ENCODE results near the gene SUSD5.

Gene SUSD5

GRCh38 chr3:33218446-33219174 lies at the start of gene SUSD5:
TSS of gene SUSD5 (minus strand) at chr3:33218810. CDS start at chr3:33218797, 13 bp downstream.
- no peak for DNase-seq

- DNase-seq = no peak
Measured at GRCh38 chr3:33260104-33260503, 41.5 kb upstream of the SUSD5 start.

GRCh38 chr3:33256249-33256648 lies 37.6 kb upstream of the SUSD5 start:
- DNase-seq = no peak

GRCh38 chr3:33250712-33251111 lies 32.1 kb upstream of the SUSD5 start:
- DNase-seq = no peak

GRCh38 chr3:33246786-33247185 lies 28.2 kb upstream of the SUSD5 start:
- no peak for DNase-seq

- DNase-seq = no peak
Measured at GRCh38 chr3:33240261-33240660, 21.7 kb upstream of the SUSD5 start.

GRCh38 chr3:33238923-33239322 lies 20.3 kb upstream of the SUSD5 start:
- DNase-seq = no peak

- DNase-seq = no peak
Measured at GRCh38 chr3:33237439-33237838, 18.8 kb upstream of the SUSD5 start.

GRCh38 chr3:33236005-33236404 lies 17.4 kb upstream of the SUSD5 start:
- no peak for DNase-seq

- no peak for DNase-seq
Measured at GRCh38 chr3:33233884-33234283, 15.3 kb upstream of the SUSD5 start.

GRCh38 chr3:33231756-33232465 lies 13.3 kb upstream of the SUSD5 start:
- DNase-seq = no peak

- no peak for DNase-seq
Measured at GRCh38 chr3:33229947-33230346, 11.3 kb upstream of the SUSD5 start.

GRCh38 chr3:33229066-33229465 lies 10.5 kb upstream of the SUSD5 start:
- DNase-seq = no peak

- DNase-seq = no peak
Measured at GRCh38 chr3:33221241-33221640, 2.6 kb upstream of the SUSD5 start.

- DNase-seq = no peak
Measured at GRCh38 chr3:33219175-33219487, 521 bp upstream of the SUSD5 start.

- no peak for DNase-seq
Measured at GRCh38 chr3:33217866-33218445, 654 bp downstream of the SUSD5 start.

- no peak for DNase-seq
Measured at GRCh38 chr3:33215739-33216138, 2.9 kb downstream of the SUSD5 start.

- no peak for DNase-seq
Measured at GRCh38 chr3:33212406-33212805, 6.2 kb downstream of the SUSD5 start.

- no peak for DNase-seq
Measured at GRCh38 chr3:33211444-33211843, 7.2 kb downstream of the SUSD5 start.

GRCh38 chr3:33209357-33209756 lies 9.3 kb downstream of the SUSD5 start:
- DNase-seq = no peak

GRCh38 chr3:33202711-33203457 lies 15.7 kb downstream of the SUSD5 start:
- DNase-seq = no peak

- DNase-seq = no peak
Measured at GRCh38 chr3:33201195-33201594, 17.4 kb downstream of the SUSD5 start.

GRCh38 chr3:33196538-33196937 lies 22.1 kb downstream of the SUSD5 start:
- DNase-seq = no peak

GRCh38 chr3:33194303-33194702 lies 24.3 kb downstream of the SUSD5 start:
- no peak for DNase-seq

Data from activated effector memory CD4-positive, alpha-beta T cell treated with anti-CD3 and anti-CD28 coated beads, Interleukin-2, amount 50 U/mL, for 16 hours (primary cell).